NCI-H82 treated with DMSO at 0.1 percent for 48 hours (cell line): Measurements from ENCODE around the gene ZNF532.
"Not testable (repeated sequence)": the region's sequence is repeated elsewhere in the genome, so short reads cannot be mapped to it uniquely, and the experiment has no call there.

Experiments used
- DNase-seq: peaks from one replicate; lab custom pipeline; 2025; ENCODE audit not compliant: unreplicated experiment; lab: John Stamatoyannopoulos, UW

The ZNF532 gene

GRCh38 chr18:58998401-58999203 lies 133.9 kb downstream of the ZNF532 start:
- no peak for DNase-seq

GRCh38 chr18:59001166-59001565 lies 136.5 kb downstream of the ZNF532 start:
- DNase-seq: no peak

GRCh38 chr18:59001721-59002120 lies 137.0 kb downstream of the ZNF532 start:
- DNase-seq: no peak

- no peak for DNase-seq
Measured at GRCh38 chr18:59002974-59003594, 138.4 kb downstream of the ZNF532 start.

GRCh38 chr18:59005262-59005661 lies 140.6 kb downstream of the ZNF532 start:
- no peak for DNase-seq

- DNase-seq: no peak
Measured at GRCh38 chr18:59006461-59007067, 141.9 kb downstream of the ZNF532 start.

GRCh38 chr18:59008302-59008974 lies 143.8 kb downstream of the ZNF532 start:
- DNase-seq: no peak

GRCh38 chr18:59009846-59010245 lies 145.2 kb downstream of the ZNF532 start:
- no peak for DNase-seq

GRCh38 chr18:59011289-59011688 lies 146.6 kb downstream of the ZNF532 start:
- no peak for DNase-seq

GRCh38 chr18:59011786-59012185 lies 147.1 kb downstream of the ZNF532 start:
- no peak for DNase-seq

GRCh38 chr18:59012815-59013705 lies 148.4 kb downstream of the ZNF532 start:
- no peak for DNase-seq

GRCh38 chr18:59013744-59014143 lies 149.1 kb downstream of the ZNF532 start:
- no peak for DNase-seq

GRCh38 chr18:59015531-59016152 lies 151.0 kb downstream of the ZNF532 start:
- no peak for DNase-seq

- peak; percentile 91 for DNase-seq
Measured at GRCh38 chr18:59021500-59021899, 156.8 kb downstream of the ZNF532 start.

- DNase-seq: peak; percentile 17
Measured at GRCh38 chr18:59022167-59022945, 157.7 kb downstream of the ZNF532 start.

- no peak for DNase-seq
Measured at GRCh38 chr18:59024829-59025228, 160.2 kb downstream of the ZNF532 start.

- DNase-seq: not testable (repeated sequence)
Measured at GRCh38 chr18:59025532-59025931, 160.9 kb downstream of the ZNF532 start.

- DNase-seq: no peak
Measured at GRCh38 chr18:59026364-59026763, 161.7 kb downstream of the ZNF532 start.

- DNase-seq: no peak
Measured at GRCh38 chr18:59026831-59027410, 162.2 kb downstream of the ZNF532 start.
